Effector CD8-positive, alpha-beta T cell (primary cell): ENCODE measurements around the gene ZFYVE27.

ENCODE experiments used
- DNase-seq: peaks from one replicate; lab custom pipeline; 2025; lab: John Stamatoyannopoulos, UW

The ZFYVE27 gene

GRCh38 chr10:97714401-97715258 is 22.3 kb upstream of the ZFYVE27 start:
- DNase-seq: no peak

- DNase-seq: no peak
These were observed 21.6 kb upstream of the ZFYVE27 start for GRCh38 chr10:97715259-97715874.

GRCh38 chr10:97717627-97718026 is 19.3 kb upstream of the ZFYVE27 start:
- no peak for DNase-seq

DNA sequence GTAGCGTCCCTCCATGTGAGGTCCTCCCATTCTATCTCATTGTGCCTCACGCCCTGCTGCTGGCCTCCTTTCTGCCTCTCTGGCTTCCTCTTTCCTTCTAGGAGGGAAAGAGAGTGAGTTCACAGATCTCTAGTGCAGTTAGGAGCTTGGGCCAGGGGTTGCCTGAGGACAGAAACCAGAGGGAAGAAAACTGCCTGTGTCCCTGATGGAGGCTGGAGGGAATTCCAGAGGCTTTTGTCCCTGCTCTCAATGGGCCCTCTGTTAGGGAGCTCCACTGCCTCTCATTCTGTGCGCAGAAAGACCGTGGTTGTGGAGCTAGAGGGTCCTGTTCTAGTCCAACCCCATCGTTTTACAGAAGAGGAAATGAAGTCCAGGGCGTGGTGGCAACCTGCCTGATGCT is 18.8 kb upstream of the ZFYVE27 start:
- DNase-seq: no peak

DNA sequence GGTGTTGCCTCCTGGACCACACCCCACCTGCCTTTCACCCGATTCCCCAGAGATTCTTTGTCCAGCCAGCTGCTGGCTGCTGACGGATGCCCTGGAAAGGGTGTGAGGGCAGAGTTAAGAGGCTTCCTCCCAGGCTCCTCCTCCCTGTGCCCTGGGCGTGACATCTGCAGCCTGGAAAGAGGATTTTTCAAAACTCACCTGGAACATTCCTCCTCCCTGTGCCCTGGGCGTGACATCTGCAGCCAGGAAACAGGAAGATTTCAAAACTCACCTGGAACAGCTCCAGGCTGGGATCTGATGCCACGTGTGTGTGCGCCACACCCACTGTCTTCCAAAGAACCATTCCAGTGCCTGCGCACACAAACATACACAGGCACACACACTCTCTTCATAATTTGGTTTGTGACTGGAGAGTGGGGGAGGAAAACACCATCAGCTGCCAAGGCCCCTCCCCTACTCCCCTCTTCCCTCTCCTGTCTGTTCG is 18.2 kb upstream of the ZFYVE27 start:
- no peak for DNase-seq

- DNase-seq: no peak
These were observed 17.3 kb upstream of the ZFYVE27 start for GRCh38 chr10:97719602-97720001.

DNA sequence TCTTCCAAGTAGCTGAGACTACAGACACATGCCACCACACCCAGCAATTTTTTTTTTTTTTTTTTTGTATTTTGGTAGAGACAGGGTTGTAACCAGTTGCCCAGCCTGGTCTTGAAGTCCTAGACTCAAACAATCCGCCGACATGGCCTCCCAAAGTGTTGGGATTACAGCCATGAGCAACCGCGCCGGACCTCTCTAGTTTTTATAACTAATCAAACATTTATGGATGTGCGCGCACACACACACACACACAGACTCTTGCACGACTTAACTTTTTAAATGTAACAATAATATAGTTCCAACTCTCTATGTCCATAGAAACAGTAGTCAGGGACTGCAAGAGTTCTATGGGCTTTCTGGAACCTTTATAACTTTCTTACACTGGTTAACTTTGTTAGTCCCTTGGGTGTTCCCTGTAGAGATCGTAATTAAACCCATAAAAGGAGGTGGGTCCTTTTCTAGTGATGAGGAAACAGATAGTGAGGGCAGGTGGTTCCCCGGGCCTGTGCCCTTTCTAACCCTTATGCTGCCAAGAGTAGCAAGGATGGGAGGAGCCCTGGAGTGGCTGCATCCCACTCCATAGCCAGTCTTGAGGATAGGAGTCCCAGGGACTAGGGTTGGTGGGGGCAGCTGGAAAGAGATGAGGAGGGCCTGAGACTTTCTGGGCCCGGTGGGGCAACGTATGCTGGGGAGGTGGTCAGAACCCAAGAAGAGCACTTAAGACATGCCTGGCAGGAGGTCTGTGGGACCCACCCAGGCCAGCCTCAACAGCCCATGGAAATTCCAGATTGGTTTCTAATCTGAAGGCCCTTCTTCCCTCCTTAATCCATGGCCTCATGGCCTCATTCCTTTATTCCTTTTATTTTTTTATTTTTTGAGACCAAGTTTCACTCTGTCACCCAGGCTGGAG is 14.8 kb upstream of the ZFYVE27 start:
- DNase-seq: no peak

- DNase-seq: no peak
These were observed 13.9 kb upstream of the ZFYVE27 start for GRCh38 chr10:97723001-97723400.

- no peak for DNase-seq
These were observed 12.5 kb upstream of the ZFYVE27 start for GRCh38 chr10:97724341-97724941.

DNA sequence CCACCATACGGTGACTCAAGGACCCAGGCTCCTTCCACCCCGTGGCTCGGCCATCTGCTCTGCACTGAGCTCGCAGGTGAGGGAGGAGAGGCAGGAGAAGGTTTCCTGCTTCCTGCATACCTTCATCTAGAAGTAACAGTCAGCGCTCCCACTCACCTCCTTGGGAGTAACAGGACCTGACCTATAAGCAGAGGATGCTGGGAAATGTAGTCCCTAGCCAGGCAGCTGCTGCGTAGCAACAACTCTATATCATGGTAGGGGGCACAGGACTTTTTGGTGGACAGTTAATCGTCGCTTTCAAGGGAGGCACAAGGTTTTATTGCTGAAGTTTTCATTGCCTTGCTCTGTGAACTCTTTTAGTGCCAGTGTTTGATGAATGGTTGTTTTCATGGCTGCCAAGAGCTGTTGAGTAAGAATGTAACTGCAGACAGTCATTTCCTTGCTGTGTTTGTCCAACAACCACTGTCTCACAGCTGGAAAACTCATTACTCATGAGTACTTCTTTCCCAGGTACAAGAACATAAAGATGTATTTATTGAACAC is 10.2 kb upstream of the ZFYVE27 start:
- DNase-seq: no peak

DNA sequence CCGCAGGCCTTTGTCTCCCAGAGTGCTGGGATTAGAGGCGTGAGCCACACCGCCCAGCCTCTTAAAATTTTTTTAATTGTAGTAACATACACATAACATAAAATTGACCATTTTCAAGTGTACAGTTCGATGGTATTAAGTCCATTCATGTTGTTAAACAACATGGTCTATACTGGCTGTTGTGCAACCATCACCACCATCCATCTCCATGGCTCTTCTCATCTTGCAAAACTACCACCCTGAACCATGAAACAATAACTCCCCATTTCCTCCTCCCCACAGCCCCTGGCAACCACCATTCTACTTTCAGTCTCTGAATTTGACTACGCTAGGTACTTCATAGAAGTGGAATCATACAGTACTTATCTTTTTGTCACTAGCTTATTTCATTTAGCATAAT is 7.9 kb upstream of the ZFYVE27 start:
- no peak for DNase-seq

DNA sequence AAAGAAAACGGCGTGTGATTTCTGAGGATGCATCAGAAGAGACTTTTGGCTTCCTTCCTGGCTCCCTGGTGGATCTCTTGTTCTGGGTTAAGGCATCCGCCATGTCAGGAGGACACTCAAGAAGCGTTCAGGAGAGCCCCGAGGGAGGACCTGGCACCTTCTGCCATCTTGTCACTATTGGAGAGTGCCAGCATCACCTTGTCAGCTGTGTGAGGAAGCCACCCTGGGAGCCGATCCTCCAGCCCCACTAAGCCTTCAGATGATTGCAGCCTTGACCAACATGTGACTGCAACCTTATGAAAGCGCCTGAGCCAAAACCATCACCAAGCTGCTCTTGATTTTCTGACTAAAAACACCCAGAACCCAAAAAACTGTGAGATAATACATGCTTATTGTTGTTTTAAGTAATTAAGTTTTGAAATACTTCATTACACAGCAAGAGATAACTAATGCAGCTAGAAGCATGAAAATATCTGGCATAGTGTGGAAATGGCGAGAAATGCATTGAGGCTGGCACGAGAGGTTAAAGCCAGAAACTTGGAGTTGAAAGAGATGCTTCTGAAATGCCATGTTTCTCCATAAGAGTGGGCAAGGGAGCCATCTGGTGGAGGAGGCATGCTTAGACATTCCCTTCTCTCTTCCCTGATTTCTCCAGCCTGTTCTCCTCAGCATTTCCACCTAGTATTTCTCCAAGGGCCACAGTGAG is 5.4 kb upstream of the ZFYVE27 start:
- DNase-seq: peak; percentile 47

DNA sequence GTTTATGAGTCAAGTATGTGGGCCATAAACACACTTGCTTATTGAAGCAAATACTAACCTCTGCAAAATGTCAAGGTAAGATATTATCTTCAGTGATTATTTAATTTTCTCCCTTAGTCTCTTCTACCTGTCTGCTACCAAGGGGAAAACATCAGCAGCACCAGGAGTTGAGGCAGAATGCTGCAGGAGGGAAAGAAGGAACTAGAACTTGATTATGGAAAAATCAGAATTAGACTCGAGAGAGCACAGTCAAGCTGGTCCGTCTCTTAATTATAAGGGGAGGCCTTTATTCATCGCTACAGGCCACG is 4.9 kb upstream of the ZFYVE27 start:
- no peak for DNase-seq

DNA sequence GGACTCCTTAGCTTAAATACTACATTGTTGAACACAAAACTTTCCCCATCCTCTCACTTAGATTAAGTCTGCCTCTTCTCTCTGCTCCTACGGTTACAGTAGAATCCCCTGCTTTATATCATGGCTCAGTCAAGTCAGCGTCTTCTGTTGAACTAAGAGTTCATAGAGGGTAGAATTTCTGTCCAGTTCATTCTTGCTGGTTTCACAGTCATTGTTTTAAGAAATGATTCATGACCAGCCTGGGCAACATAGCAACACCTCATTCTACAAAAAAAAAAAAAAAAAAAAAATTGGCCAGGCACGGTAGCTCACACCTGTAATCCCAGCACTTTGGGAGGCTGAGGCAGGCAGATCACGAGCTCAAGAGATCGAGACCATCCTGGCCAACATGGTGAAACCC is 3.7 kb upstream of the ZFYVE27 start:
- no peak for DNase-seq

DNA sequence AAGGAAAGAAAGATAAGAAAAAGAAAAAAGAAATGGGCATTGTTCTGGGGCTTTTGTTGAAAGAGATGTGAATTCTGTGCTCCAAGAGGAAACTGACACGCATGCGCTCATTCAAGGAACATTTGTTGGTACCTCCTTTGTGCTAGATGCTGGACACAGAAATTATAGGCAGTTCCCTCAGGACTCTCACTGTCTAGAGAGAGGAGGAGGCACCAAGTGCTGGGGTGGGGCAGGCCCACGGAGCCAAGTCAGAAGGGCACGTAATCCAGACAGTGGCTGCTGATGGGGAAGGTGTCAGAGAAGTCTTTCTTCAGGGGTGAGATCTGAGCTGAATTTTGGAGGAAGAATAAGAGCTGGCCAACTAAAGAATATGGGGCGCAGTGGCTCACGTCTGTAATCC is 2.9 kb upstream of the ZFYVE27 start:
- no peak for DNase-seq

- DNase-seq: no peak
These were observed 476 bp upstream of the ZFYVE27 start for GRCh38 chr10:97736403-97736901.

- no peak for DNase-seq
These were observed 890 bp downstream of the ZFYVE27 start for GRCh38 chr10:97737770-97738265.

- DNase-seq: no peak
These were observed 1.7 kb downstream of the ZFYVE27 start for GRCh38 chr10:97738616-97739015.

- no peak for DNase-seq
These were observed 3.7 kb downstream of the ZFYVE27 start for GRCh38 chr10:97740613-97741012.

GRCh38 chr10:97743169-97743943 is 6.4 kb downstream of the ZFYVE27 start:
- no peak for DNase-seq
